Gastroesophageal sphincter (tissue), 3 donors: ENCODE results near the gene NPW.
A peak's percentile ranks its signal among the peaks of the same experiment; 100 is the strongest.

Experiments
- CTCF ChIP-seq, 4 experiments: fragments of 200-600 bp in 2 of 4; fragments of 450-650 bp in 2 of 4; sonication (generic) in 1 of 4; IDR thresholded peaks; one replicate each; pipeline ENCODE4 v1.5.1; 2017 to 2019; ENCODE audit warnings: antibody characterized with exemption in 4 of 4, mild to moderate bottlenecking in 2 of 4, moderate library complexity in 2 of 4
- POLR2A ChIP-seq, 2 donors: fragments of 450-650 bp; IDR thresholded peaks; one replicate each; pipeline ENCODE4 v1.6.1; 2017; ENCODE audit warnings: antibody characterized with exemption in 2 of 2, mild to moderate bottlenecking in 2 of 2, moderate library complexity in 1 of 2
- POLR2AphosphoS5 ChIP-seq: sonication (generic); formaldehyde crosslinking; IDR thresholded peaks from one replicate; pipeline ENCODE4 v1.6.1; 2017; ENCODE audit warnings: antibody characterized with exemption

- TF ChIP-seq CTCF (IDR thresholded peaks at IDR 0.05) (peak in 2 of 4 experiments; percentile 1 to 64), POLR2A (IDR thresholded peaks at IDR 0.05) (peak; percentile 51 to 68), POLR2AphosphoS5 (peak; percentile 1)
Observed at GRCh38 chr16:1983544-1984346, 35.8 kb upstream of the NPW start, which contains the start of gene GFER.
